Left lung (tissue), 10 donors: ENCODE measurements around the gene STYX. TPM values are rescaled to one million over a fixed set of nuclear protein-coding genes. Genes with fewer than 3 reads are reported as not detected.

ENCODE experiments used
- ATAC-seq: fragments of 200-7000 bp; cut with Tn5 transposase; one replicate; pipeline ENCODE4 v1.9.1; 2020; ENCODE audit warnings: moderate library complexity
- DNase-seq, 4 donors: peaks; one replicate each; pipeline ENCODE4 v3.0.0-alpha.2; 2013 to 2020
- H3K27ac ChIP-seq, 2 donors: fragments of 200-600 bp; sonication (generic) in 1 of 2; one replicate each; pipeline versions ENCODE4 v1.5.0 to v1.8.0; 2020 to 2021
- H3K27me3 ChIP-seq, 2 donors: fragments of 200-600 bp; sonication (generic) in 1 of 2; one replicate each; pipeline versions ENCODE4 v1.5.0 to v1.8.0; 2020 to 2021
- H3K36me3 ChIP-seq, 2 donors: fragments of 200-600 bp; sonication (generic) in 1 of 2; one replicate each; pipeline versions ENCODE4 v1.5.0 to v1.8.0; 2020 to 2021
- H3K4me1 ChIP-seq, 2 donors: fragments of 200-600 bp; one replicate each; pipeline ENCODE4 v1.8.0; 2021
- H3K4me3 ChIP-seq, 2 donors: fragments of 200-600 bp; sonication (generic) in 1 of 2; one replicate each; pipeline versions ENCODE4 v1.5.0 to v1.8.0; 2020 to 2021; ENCODE audit warnings: mild to moderate bottlenecking in 1 of 2
- H3K9me3 ChIP-seq, 2 donors: fragments of 200-600 bp; sonication (generic) in 1 of 2; one replicate each; pipeline versions ENCODE4 v1.5.0 to v1.8.0; 2020 to 2021
- CTCF ChIP-seq, 2 donors: fragments of 200-600 bp; sonication (generic) in 1 of 2; IDR thresholded peaks; one replicate each; pipeline versions ENCODE4 v1.5.0 to v1.8.0; 2021; ENCODE audit warnings: antibody characterized with exemption in 2 of 2
- intact Hi-C, 2 donors: fragments of 100-400 bp; cut with DNase I; formaldehyde crosslinking; loops; one replicate each; pipeline versions ENCODE4 v1.11.2 to v1.14.2; 2022
- polyA plus RNA-seq, 6 donors: library from polyadenylated mRNA; unstranded; fragments of 120-200 nt; gene quantifications; one replicate each; pipeline ENCODE4 v1.2.1, GENCODE V29; 2013; ENCODE audit not compliant: insufficient read length in 6 of 6
- total RNA-seq, 2 donors: library from RNA; stranded (reverse); fragmentation: NEBNext Ultra II Directional; extraction: Animal tissue kit (Norgen Biotek cat#: 25700); gene quantifications; one replicate each; pipeline ENCODE4 v1.2.1, GENCODE V29; 2021
- donor health status: DM: no; HTN: yes; CAD: no.
- donor health status: DM: no; HTN: no; CAD: no.

STYX gene
- total and polyA plus RNA-seq, 8 donors = 9.9 to 19.2 (median 17.3) TPM

- Histone ChIP-seq H3K4me1 (peaks cover 9 to 47% of the 10 kb centered on the region in 2 donors), H3K27me3 (no peaks in the 10 kb centered on the region), H3K4me3 (no peak overlapping the region), H3K9me3 (no peaks in the 10 kb centered on the region), H3K27ac (no peak overlapping the region), H3K36me3 (no peaks in the 10 kb centered on the region)
- no peak for TF ChIP-seq CTCF (IDR thresholded peaks at IDR 0.05)
- intact Hi-C loops = no loop called here
- DNase-seq (no peak), ATAC-seq (no peak)
Observed at GRCh38 chr14:52690983-52691760, 38.8 kb upstream of the STYX start.

GRCh38 chr14:52692248-52692962 lies 37.6 kb upstream of the STYX start:
- peak overlapping the region in 1 of 2 donors; percentile 51 for H3K27ac ChIP-seq
- no peaks in the 10 kb centered on the region for H3K36me3 ChIP-seq
- H3K4me3 ChIP-seq = no peak overlapping the region
- intact Hi-C loops = no loop called here
- H3K27me3 ChIP-seq = no peaks in the 10 kb centered on the region
- DNase-seq (no peak), ATAC-seq (no peak)
- no peak for TF ChIP-seq CTCF (IDR thresholded peaks at IDR 0.05)
- H3K9me3 ChIP-seq = no peaks in the 10 kb centered on the region
- H3K4me1 ChIP-seq = peaks cover 9 to 59% of the 10 kb centered on the region in 2 donors

GRCh38 chr14:52693036-52693435 lies 36.9 kb upstream of the STYX start:
- intact Hi-C loops = no loop called here
- Histone ChIP-seq H3K9me3 (no peaks in the 10 kb centered on the region), H3K27me3 (no peaks in the 10 kb centered on the region), H3K4me3 (no peak overlapping the region), H3K4me1 (peaks cover 9 to 63% of the 10 kb centered on the region in 2 donors), H3K36me3 (no peaks in the 10 kb centered on the region), H3K27ac (no peak overlapping the region)
- DNase-seq (no peak), ATAC-seq (no peak)
- no peak for TF ChIP-seq CTCF (IDR thresholded peaks at IDR 0.05)

GRCh38 chr14:52693532-52693931 lies 36.4 kb upstream of the STYX start:
- ATAC-seq (no peak), DNase-seq (no peak)
- intact Hi-C loops = no loop called here
- Histone ChIP-seq H3K4me3 (peak overlapping the region in 1 of 2 donors; percentile 92), H3K27me3 (no peaks in the 10 kb centered on the region), H3K36me3 (no peaks in the 10 kb centered on the region), H3K27ac (peak overlapping the region in 1 of 2 donors; percentile 99), H3K4me1 (peaks cover 9 to 59% of the 10 kb centered on the region in 2 donors), H3K9me3 (no peaks in the 10 kb centered on the region)
- TF ChIP-seq CTCF (IDR thresholded peaks at IDR 0.05) = no peak

- ATAC-seq (peak; percentile 46), DNase-seq (peak; percentile 37 to 85 (median 40))
- TF ChIP-seq CTCF (IDR thresholded peaks at IDR 0.05) = no peak
Observed at GRCh38 chr14:52694761-52695480, 35.0 kb upstream of the STYX start.

More at GRCh38 chr14:52694761-52695480, 35.0 kb upstream of the STYX start:
- H3K27me3 ChIP-seq = no peaks in the 10 kb centered on the region
- intact Hi-C loops = no loop called here
- peak overlapping the region; percentile 98 to 99 for H3K27ac ChIP-seq
- H3K9me3 ChIP-seq = no peaks in the 10 kb centered on the region
- H3K36me3 ChIP-seq = no peaks in the 10 kb centered on the region
- peak overlapping the region; percentile 92 to 93 for H3K4me3 ChIP-seq
- peaks cover 9 to 59% of the 10 kb centered on the region in 2 donors for H3K4me1 ChIP-seq
